GM21447 (cell line): ENCODE results near the gene LAMB1.

Experiments used
- ATAC-seq: cut with Tn5 transposase; IDR thresholded peaks from one replicate; pipeline ENCODE4 v1.9.1; 2021; ENCODE audit not compliant: unreplicated experiment

Gene LAMB1

DNA sequence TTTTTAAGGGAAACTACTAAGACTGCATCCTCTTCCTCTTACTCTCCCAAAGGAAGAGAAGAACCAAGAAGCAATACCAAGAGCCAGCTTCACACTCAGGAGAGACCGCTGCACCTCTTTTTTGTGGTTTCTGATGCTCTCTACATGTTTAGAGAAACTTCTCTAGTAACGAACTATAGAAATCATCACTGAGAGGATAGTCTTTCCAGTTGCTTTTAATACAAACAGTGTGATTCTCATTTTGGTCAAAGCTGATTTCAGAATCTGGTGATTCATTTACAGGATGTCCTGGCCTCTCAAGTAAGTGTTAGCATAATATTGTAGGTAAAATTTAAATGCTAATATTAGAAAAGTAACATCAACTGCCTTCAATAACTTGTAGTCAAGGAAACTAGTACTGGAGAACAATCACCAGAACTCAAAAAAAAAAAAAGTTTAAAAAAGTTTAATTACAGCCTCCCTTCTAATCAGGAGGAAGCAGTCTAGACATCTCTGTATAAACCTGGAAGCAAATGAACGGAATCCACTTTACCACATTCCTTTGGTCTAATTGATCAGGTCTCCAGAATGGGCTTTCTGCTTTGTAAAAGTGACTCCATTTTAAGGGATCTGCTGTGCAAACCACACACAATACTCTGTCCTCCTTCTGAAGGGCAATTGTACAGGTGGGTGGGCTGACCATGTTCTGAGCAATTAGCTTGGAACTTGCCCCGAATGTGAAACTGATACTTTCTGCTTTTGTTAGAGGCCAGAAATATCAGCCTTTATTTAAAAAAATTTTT lies 3.0 kb downstream of the LAMB1 start:
- no peak for ATAC-seq

DNA sequence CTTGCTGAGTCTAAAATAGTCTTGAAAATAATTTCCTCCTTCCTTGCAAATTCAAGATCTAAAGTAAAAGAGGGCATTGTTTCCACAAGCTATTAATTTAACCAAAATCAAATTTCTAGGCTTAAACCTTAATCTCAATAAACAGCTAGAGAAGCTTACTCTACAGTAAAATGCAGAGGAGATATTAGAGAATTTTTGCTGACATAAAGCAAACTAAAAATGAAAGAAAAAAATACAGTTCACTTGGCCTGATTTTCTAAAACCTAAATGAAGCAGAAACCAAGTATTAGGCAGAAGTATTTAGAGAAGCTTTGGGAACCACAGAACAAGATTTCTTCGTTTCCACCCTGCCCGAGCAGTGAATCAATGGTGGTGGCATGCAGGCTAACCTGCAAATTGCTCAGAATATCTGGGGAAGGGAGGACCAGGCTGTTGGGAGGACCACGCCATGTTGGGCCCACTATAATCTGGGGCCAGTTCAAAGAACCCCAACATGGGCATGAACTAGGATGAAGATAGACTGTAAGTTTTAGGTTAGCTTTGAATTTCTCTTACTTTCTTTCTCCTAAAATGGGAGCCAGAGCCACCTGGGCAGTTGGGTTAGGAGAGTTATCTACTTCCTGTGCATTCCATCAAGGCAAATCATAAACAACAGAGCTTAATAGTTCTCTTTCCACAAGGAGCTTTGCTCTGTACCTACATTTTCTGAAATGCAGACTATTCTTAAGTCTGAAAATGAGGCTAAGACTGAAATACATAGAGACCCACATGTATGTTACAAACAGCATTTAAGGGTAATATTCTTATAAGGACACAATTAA lies 4.1 kb downstream of the LAMB1 start:
- ATAC-seq = no peak

DNA sequence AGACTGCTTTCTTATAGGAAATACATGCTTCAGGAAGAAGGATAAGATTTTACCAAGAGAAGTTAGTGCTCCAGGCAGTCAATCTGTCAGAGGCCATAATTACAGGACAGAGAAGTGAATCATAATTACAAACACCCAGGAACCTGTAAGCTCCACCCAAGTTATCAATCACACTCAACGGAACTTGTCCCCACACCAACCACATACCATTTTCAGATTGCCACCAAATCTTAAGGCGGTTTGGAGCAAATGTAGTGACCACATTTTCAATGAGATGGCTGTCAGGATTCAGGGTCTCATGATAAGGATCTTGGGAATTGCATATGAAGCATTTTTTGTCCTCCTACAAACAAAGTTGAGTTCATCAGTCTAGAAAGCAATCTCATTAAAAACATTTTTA lies 4.8 kb downstream of the LAMB1 start:
- ATAC-seq = no peak

DNA sequence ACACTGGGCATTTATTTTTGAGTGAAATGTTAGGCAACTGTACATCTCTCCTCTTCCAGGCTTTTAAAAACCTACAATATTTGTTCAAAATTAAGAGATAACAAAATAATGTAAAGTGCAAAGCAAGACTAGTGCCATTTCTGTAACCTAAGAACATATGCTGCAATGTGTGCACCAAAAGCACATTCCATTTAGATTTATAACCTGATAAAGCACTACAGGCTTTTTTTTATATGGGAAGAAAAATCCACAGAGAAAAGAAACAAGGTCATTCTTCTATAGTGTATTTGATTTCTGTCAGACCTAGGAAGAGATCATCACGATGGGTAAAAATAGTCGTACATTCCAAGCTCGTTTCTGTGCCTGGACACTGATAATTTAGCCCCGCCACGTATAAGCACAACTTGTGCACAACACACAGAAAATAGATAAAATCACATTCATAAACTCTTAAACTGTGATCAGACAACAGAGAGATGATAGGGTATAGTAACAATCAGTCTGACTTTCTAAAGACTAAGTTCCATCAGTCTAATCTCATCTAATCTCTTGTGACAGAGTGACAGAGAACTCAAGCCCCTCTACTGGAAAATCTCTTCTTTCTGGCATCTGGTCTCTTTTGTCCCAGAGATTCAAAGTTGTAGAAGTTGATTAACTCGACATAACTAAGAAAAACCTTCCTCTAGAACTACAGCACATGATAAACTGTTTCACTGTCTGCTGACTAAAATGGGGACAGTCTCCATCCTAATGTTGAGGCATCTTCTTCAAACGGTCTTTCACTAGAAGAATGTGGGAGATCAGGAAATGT lies 6.7 kb downstream of the LAMB1 start:
- ATAC-seq = no peak

DNA sequence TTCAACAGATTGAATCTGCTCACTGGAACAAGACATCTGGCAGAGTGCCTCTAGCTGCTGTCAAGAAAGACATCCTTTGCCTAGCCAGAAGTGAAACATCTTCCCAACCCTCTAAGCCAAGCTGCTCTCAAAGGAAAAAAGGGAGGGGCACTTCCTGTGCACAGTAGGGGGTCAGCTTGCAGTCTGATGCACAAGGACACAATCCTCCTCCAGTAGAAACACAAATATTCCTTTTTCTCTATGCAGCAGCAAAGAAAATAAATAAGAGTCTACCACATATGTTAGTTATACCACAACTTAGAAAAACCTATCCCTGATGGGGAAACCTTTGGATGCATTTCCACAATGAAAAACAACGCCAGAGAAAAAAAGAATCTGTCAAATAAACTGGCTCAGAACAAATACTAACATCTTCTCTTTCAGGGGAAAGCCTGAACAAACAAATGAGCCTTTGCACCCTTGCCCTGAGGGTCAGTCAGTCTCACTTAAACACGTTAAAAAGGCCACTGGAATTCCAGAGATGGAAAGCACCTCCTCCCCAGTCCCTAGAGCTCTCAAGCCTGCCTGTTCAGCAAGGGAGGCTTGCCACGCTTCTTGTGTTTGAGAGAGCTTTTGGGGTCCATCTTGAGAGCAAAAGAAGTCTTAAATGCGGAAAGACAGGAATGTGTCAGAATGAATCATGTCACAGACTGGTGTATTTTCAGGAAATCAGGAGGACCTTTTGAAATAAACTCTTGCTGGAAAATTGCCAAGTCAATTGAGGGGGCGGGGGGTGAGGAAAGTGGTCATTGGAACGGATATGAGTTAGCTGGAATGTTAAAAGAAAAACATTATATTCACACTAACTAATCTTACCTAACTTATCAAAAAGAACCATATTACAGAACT lies 7.5 kb downstream of the LAMB1 start:
- no peak for ATAC-seq

DNA sequence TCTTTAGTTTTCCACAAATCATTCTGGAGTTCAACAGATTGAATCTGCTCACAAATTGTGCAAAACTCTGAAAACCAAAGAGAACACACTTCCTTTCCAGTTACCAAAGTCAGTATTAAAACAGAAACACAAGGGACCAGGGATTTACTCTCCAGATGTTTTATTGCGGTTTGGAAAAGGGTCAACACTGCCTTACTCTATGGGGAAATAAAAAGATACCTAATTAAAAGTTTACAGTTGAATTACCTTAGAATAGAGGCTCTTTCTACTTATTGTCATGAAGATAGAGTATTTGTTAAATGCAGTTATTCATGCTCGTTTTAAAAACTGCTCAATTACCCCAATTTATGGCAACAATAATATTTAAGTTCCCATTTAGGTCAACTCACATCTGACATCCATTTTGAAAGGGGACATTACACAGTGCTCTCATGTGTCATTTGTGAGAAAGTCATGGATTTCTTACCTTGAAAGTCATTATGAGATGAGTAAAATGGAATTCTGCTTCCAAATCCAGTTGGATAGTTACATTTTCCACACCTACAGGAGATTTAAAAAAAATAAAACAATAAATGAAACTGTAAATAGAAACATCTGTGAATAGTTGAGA lies 8.4 kb downstream of the LAMB1 start:
- ATAC-seq = no peak

DNA sequence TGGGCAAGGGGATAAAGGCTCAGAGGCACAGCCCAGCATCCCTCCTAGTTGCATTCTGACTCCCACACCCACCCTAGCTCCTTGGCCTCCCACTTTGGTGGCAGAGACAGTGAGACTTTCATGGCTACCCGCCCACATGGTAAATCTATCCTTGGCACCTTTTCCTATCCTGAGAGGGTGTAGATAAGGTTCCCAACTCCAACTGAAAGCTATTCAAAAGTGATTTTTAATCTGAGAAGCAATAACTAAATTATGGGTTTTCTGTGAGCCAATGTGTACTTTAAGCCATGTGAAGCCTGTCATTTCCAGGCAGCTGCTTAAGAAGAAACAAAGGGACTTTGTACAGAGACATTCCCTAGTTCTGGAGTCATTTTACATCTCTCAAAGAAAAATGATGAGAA lies 9.1 kb downstream of the LAMB1 start:
- ATAC-seq = no peak

DNA sequence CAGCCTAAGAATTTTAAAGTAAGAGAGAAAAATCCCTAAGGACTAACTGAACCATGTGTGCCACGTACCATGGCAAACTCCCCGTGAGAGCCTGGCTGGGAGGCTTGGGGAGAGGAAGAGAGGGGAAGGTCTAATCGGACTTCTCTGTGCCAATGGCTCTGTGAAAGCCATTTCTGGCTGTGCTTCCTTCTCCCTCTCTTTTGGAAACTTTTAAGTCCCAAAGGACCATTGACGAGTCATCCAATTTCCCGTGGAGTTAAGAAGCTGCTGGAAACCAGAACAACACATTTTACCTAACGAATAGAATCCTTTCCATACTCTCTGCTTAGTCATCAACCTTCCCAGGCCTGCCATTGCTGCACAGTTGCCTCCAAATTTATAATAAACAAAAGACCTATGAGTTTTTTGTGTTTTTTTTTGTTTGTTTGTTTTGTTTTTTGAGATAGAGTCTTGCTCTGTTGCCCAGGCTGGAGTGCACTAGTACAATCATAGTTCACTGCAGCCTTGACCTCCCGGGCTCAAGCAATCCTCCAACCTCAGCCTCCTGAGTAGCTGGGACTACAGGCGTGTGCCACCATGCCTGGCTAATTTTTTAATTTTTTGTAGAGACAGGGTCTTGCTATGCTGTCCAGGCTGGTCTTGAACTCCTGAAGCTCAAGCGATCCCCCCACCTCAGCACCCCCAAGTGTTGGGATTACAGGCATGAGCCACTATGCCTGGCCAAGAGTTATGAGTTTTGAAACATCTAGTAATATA lies 13.2 kb downstream of the LAMB1 start:
- ATAC-seq = no peak

DNA sequence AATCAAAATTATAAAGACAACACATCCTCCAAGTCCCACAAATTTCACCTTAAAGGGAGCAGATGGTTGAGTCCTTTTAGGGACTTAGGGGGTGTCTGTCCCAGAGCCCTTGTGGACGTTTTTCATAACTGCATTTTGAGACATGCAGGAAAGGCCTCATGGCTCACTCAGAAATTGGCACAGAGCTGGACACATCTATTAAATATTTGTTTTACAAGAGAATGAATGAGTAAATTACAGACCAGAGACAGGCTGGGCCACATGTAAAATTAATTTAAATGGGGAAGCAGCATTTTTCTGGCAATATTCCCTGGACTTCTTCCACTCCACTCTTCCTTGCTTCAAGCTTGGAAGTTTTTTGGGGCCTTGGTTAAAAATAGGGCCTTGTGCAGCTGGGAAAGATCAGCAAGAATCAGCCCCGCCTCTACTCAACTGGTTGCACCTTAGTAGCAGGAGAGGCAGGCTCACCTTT lies 20.0 kb downstream of the LAMB1 start:
- ATAC-seq = no peak

DNA sequence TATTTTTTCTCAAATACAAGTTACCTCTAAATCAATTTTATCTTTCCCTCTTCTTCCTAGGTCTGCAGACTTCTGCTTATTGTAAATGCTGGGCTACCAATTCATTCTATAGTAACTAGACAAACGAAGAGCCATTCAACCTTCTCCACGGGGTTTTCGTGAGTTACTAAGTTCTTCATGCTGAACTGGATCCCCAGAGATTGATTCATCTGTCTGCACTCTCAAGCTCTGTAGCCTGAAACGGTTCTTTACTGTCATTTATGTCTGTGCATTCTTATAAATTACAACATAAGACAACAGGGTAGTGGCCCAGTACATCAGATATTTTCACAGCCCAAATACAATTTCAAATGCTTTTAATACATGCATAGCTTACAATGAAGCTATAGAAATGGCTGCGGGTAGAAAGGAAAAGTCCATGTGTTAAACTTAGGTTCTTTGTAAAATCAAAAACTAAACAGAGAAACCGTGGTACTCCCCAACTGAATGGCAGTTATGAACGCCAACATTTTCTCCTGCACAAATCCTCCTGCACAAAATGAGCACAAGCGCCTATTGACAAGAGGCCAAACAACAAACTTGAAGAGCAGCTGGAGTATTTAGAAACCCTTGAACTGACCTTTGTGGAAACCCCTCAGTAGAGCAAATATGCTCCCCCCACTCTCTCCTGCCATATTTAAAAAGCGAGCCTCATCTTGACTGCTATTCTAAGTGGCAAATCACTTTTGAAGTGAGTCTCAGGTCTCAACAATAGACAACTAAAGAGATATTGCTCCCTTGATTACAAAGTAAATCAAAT lies 20.7 kb downstream of the LAMB1 start:
- no peak for ATAC-seq

DNA sequence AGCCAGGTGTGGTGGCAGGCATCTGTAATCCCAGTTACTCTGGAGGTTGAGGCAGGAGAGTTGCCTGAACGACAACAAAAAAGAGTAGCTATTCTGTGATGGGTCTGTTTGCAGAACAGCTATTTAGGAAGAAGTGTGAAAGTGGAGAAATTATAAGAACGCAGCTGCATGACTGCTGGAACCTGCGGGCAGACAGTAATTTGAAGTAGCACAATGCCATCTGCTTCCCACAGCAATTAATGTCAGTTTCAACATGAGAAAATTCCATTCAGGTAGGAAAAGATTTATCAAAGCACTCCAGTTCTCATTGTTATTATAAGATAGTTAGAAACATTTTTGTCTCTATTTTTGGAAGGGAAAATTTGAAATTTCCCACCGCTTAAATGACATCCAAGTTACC lies 21.5 kb downstream of the LAMB1 start:
- no peak for ATAC-seq

DNA sequence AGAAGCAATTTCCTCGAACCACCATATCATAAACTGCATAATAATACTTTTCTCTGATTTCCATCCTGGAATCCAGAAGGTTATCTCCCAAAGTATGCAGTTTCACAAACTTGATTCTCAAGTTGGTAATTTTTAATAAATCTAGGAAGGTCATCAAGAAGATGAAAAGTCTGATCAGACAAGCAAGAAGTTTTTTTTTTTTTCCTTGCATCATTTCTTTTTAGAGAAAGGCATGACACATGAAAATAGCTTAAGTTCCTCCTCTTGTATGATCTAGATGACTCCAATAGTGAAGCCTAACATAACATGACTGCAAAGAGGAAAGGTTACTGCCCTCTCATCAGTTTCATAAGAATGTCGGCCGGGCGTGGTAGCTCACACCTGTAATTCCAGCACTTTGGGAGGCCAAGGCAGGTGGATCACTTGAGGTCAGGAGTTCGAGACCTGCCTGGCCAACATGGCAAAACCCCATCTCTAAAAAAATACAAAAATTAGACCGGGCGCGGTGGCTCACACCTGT lies 22.2 kb downstream of the LAMB1 start:
- no peak for ATAC-seq

DNA sequence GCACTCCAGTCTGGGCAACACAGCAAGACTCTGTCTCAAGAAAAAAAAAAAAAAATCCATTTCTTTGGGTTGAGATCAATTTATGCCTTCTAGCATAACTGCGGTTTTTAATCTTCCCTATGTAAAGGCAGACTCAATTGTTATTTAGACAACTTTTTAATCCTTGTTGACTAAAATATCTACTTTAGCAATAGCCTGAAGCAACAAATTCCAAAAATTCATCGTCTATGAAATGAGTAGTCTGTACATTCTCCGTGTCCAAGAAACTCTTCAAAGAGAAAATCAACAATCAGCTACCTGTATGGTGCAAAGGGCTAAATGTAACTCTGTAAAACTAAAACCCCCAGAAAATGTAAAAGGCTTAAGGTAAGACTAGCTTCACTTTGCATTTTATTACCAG lies 22.8 kb downstream of the LAMB1 start:
- no peak for ATAC-seq

DNA sequence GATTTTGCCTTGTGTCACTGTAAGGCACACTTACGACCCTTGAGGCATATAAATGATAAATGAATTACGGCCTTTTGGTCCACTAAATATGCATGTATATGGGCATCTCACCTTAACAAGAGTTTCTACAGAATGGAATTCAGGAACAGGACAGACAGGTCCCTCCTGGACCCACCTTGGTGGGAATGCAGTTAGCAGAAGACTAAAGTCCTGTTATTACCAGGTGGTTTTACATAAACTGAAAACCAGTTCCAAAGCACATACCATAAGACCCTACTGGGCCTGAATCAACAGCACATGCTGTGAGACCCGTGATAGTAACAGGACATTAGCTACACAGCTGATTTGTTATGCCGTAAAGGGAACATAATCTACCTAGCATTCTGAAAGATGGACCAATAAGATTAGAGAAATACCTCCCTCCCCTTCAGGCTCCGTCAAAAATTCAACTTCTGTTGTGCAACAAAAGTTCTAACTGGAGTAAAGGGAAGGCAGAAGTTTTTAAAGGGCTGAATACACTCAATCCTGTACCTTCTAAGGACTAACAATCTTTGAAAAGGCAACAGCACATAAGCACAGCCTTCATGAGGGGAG lies 24.0 kb downstream of the LAMB1 start:
- no peak for ATAC-seq

DNA sequence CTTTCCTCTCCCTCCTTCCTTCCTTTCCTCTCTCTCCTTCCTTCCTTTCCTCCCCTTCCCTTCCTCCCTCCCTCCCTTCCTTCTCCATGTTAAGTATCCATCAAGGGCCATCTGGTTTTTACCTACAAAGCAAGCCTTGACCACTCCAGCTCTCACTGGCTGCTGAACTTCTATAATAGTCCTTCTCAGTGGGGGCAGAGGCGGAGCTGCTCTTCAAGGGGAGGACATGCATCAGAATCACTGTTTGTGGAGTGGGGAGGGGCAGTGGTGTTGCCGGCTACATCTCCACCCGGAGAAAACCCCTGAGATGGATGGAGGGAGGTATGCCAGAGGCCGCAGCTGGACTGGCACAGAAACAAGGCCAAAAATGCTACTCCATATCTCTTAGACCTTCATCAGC lies 25.9 kb downstream of the LAMB1 start:
- no peak for ATAC-seq

DNA sequence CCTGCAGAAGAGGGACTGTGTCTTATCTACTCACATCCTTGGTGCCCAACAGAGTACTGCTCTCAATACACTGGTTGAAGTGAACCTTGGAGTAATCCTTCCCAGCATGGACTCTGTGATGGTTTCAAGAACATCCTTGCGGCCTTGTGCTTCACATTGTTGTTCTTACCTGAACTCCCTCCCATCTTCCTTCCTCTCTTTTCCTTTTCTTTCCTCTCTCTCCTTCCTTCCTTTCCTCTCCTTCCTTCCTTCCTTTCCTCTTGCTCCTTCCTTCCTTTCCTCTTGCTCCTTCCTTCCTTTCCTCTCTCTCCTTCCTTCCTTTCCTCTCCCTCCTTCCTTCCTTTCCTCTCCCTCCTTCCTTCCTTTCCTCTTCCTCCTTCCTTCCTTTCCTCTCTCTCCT lies 26.3 kb downstream of the LAMB1 start:
- ATAC-seq = no peak

DNA sequence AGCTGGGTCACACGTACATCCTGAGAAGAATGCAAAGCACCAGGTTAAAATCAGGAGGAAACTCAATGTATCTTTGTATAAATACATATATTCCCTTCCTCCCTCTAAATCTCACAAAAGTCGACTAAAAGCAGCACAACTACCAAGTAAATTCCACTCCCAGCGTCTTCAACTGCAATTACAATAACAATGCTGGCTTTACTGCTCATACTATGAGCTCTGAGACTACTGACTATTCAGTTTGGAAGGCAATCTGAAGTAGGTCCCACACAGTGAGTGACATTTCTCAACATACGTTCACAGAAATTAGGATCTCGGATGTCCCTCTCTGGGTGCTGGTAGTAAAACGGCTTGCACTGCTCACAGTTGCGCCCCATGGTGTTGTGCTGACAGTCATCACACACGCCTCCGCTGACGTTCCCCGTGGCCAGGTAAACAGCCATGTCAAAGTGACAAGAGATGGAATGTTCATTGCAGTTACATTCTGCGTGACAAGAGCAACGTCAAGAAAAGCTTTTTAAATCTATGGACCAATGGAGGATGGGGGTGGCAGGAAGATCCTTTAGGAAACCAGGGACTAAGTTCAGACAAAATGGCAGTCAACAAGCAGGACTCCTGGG lies 27.5 kb downstream of the LAMB1 start:
- no peak for ATAC-seq

DNA sequence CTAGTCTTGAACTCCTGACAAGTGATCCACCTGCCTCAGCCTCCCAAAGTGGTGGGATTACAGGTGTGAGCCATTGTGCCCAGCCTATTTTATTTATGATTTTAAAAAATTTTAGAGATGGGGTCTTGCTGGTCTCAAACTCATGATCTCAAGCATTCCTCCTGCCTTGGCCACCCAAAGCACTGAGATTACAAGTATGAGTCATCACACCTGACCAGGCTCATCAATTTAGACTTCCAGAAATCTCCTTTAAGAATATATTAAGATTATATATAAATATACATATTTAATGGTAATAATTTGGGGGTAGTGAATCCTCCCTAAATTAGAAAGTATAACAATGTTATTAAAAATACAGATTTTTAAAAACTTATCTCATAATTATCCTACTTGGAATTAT lies 29.1 kb downstream of the LAMB1 start:
- no peak for ATAC-seq
